GM23248 (cell line): ENCODE data around the gene COPA. TPM values are rescaled to one million over a fixed set of nuclear protein-coding genes. Genes with fewer than 3 reads are reported as not detected.
"Not testable (repeated sequence)": the region's sequence is repeated elsewhere in the genome, so short reads cannot be mapped to it uniquely, and the experiment has no call there.

ENCODE experiments used
- DNase-seq: peaks from one replicate; pipeline ENCODE4 v3.0.0-alpha.2; 2015
- H2AFZ ChIP-seq: fragments of 200-600 bp; sonication (generic); 2 replicates; pipeline ENCODE4 v1.6.1; 2016; ENCODE audit warnings: antibody characterized with exemption
- H3F3A ChIP-seq: fragments of 200-600 bp; sonication (generic); 2 replicates; pipeline ENCODE4 v1.6.1; 2016; ENCODE audit warnings: mild to moderate bottlenecking, antibody characterized with exemption, mixed run types; ENCODE audit not compliant: insufficient read depth
- H3K27ac ChIP-seq: fragments of 200-600 bp; sonication (generic); 2 replicates; pipeline ENCODE4 v1.5.1; 2016; ENCODE audit warnings: mild to moderate bottlenecking
- H3K27me3 ChIP-seq: fragments of 200-600 bp; sonication (generic); replicated peaks from 2 replicates; pipeline ENCODE4 v1.6.1; 2016; ENCODE audit warnings: mild to moderate bottlenecking; ENCODE audit not compliant: insufficient read depth
- H3K36me3 ChIP-seq: fragments of 200-600 bp; sonication (generic); 2 replicates; pipeline ENCODE4 v1.6.1; 2016; ENCODE audit warnings: low read depth, mild to moderate bottlenecking
- H3K4me1 ChIP-seq: fragments of 200-600 bp; sonication (generic); 2 replicates; pipeline ENCODE4 v1.6.1; 2016; ENCODE audit warnings: mild to moderate bottlenecking; ENCODE audit not compliant: insufficient read depth
- H3K4me2 ChIP-seq: fragments of 200-600 bp; sonication (generic); one replicate; pipeline ENCODE4 v1.6.1; 2016; ENCODE audit warnings: mild to moderate bottlenecking; ENCODE audit not compliant: unreplicated experiment
- H3K4me3 ChIP-seq: fragments of 200-600 bp; sonication (generic); 2 replicates; pipeline ENCODE4 v1.5.1; 2016; ENCODE audit warnings: mild to moderate bottlenecking
- H3K79me2 ChIP-seq: fragments of 200-600 bp; sonication (generic); 2 replicates; pipeline ENCODE4 v1.6.1; 2016; ENCODE audit warnings: mild to moderate bottlenecking; ENCODE audit not compliant: insufficient read depth
- H3K9ac ChIP-seq: fragments of 200-600 bp; sonication (generic); 2 replicates; pipeline ENCODE4 v1.6.1; 2016; ENCODE audit warnings: mild to moderate bottlenecking
- H3K9me2 ChIP-seq: fragments of 200-600 bp; sonication (generic); 2 replicates; pipeline ENCODE4 v1.6.1; 2016; ENCODE audit warnings: mixed run types, mild to moderate bottlenecking, moderate library complexity; ENCODE audit not compliant: insufficient read depth
- H3K9me3 ChIP-seq: fragments of 200-600 bp; sonication (generic); one replicate; pipeline ENCODE4 v1.6.1; 2017; ENCODE audit warnings: low read depth
- H4K20me1 ChIP-seq: fragments of 200-600 bp; sonication (generic); 2 replicates; pipeline ENCODE4 v1.6.0; 2016; ENCODE audit not compliant: insufficient read depth
- EZH2 ChIP-seq: fragments of 200-600 bp; sonication (generic); IDR thresholded peaks from 2 replicates; pipeline ENCODE4 v1.6.1; 2018; ENCODE audit warnings: antibody characterized with exemption, mild to moderate bottlenecking; ENCODE audit not compliant: insufficient read depth, poor library complexity, severe bottlenecking
- EZH2phosphoT487 ChIP-seq: fragments of 200-600 bp; sonication (generic); IDR thresholded peaks from 2 replicates; pipeline ENCODE4 v1.6.1; 2018; ENCODE audit warnings: antibody characterized with exemption, moderate library complexity, mild to moderate bottlenecking, low read depth; ENCODE audit not compliant: insufficient read depth
- WGBS, 2 experiments: methylation state at CpG; one replicate each; pipeline ENCODE4 v1.1.6; 2015 to 2017; ENCODE audit warnings: low lambda C conversion rate in 2 of 2, low coverage in 1 of 2; ENCODE audit errors: missing lambda C conversion rate in 2 of 2; 5-methylcytosine and 5-hydroxymethylcytosine counted together
- in situ Hi-C: fragments of 300-500 bp; cut with MboI; formaldehyde crosslinking; loops from 2 replicates; pipeline ENCODE4 v1.15.0; 2020
- polyA plus RNA-seq: library from polyadenylated mRNA; unstranded; fragments of >200 nt; fragmentation: Nextera tagmentation; extraction: Ambion mirVana; gene quantifications from 2 replicates; pipeline ENCODE4 v1.2.1, GENCODE V29; 2016
- total RNA-seq: library from RNA; depleted of rRNA; stranded (reverse); fragments of >200 nt; shearing (Covaris generic); gene quantifications from 2 replicates; pipeline ENCODE4 v1.2.3, GENCODE V29; 2014

COPA gene
- total and polyA plus RNA-seq, 2 experiments from 2014 or later, result 194 to 212 TPM

GRCh38 chr1:160291248-160292220, 51.5 kb downstream of the COPA start:
- Histone ChIP-seq H3K9me3 (no peaks in the 10 kb centered on the region), H3K27ac (0 out of 2 replicates have a peak overlapping the region, but pooled peaks have one; percentile 14), H3K27me3 (no peaks in the 10 kb centered on the region), H3K4me1 (no peaks in the 10 kb centered on the region), H4K20me1 (no peaks in the 10 kb centered on the region), H3K4me2 (no peak overlapping the region), H3K9me2 (no peaks in the 10 kb centered on the region), H2AFZ (no peak overlapping the region), H3K36me3 (peaks cover 85% of the 10 kb centered on the region), H3K79me2 (peaks cover 49% of the 10 kb centered on the region), H3F3A (peaks cover 99% of the 10 kb centered on the region), H3K4me3 (no peak overlapping the region), H3K9ac (no peak overlapping the region)
- peak; percentile 78 for DNase-seq
- in situ Hi-C loops, result no loop called here
- 40 to 44% methylated on average over 11 of the region's 11 CpGs for WGBS, 2 experiments
- TF ChIP-seq EZH2phosphoT487 (no peak), EZH2 (no peak)

- DNase-seq, H2AFZ ChIP-seq, H3K4me2 ChIP-seq, H3K9me3 ChIP-seq, H3K27ac ChIP-seq, H3K4me3 ChIP-seq, H3K9me2 ChIP-seq, in situ Hi-C loops, H3K4me1 ChIP-seq, H3K27me3 ChIP-seq, H4K20me1 ChIP-seq, H3K9ac ChIP-seq: not testable (repeated sequence)
- 87 to 94% methylated on average over 12 of the region's 12 CpGs for WGBS, 2 experiments
- H3K36me3 ChIP-seq, result peaks cover 48% of the 10 kb centered on the region
- H3F3A ChIP-seq, result peaks cover 78% of the 10 kb centered on the region
- peaks cover 38% of the 10 kb centered on the region for H3K79me2 ChIP-seq
Measured at GRCh38 chr1:160287769-160288168, 55.3 kb downstream of the COPA start.

GRCh38 chr1:160285506-160285905, 57.5 kb downstream of the COPA start:
- TF ChIP-seq EZH2phosphoT487, result no peak

DNA sequence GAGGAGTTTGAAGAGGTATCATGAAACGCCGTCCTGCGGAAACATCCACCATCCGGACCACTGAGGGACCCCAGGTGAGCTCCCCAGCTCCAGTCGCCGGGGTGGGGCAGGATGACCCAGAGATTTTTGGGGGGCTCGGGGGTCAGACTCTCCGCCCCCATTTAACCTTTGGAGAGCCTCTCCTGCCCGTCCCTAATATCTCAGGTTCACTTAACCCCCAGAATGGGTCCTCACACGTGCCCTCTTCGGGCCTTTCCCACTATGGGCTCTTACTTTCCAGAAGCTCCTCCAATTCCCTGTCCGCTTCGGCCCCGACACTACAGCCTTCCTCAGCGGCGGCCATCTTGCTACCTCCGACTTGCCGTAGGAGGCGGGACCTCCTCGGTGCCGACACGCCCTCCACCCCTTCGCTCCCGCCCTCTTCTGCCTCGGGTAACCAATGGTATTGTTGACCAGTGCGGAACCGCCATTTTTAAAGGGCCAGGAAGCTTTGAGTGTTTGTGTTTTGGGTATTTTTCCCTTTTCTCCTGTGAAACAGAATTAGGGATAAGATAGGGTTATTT, 58.2 kb downstream of the COPA start, which contains the start of gene PEX19:
Gene PEX19, minus strand, starts transcription at position 352 of the 563 bp plus-strand sequence. Its CDS starts 9 bp downstream, at position 343.
- H3K36me3 ChIP-seq, result peaks cover 35% of the 10 kb centered on the region
- TF ChIP-seq EZH2phosphoT487, result no peak
- TF ChIP-seq EZH2, result no peak
- in situ Hi-C loops, result no loop called here
- no peaks in the 10 kb centered on the region for H4K20me1 ChIP-seq
- H3K9ac ChIP-seq, result peak within 1 kb of the TSS; percentile 91
- peak within 1 kb of the TSS; percentile 72 for H2AFZ ChIP-seq
- H3K27me3 ChIP-seq, result no peaks in the 10 kb centered on the region
- H3K9me3 ChIP-seq, result no peaks in the 10 kb centered on the region
- peaks cover 39% of the 10 kb centered on the region for H3K79me2 ChIP-seq
- WGBS, 2 experiments, result 0 to 1% methylated on average over 27 of the region's 27 CpGs
- H3F3A ChIP-seq, result peaks cover 49% of the 10 kb centered on the region
- H3K27ac ChIP-seq, result peak within 1 kb of the TSS; percentile 93
- H3K4me1 ChIP-seq, result peaks cover 8% of the 10 kb centered on the region
- peak within 1 kb of the TSS; percentile 93 for H3K4me2 ChIP-seq
- no peaks in the 10 kb centered on the region for H3K9me2 ChIP-seq
- DNase-seq, result peak; percentile 98
- H3K4me3 ChIP-seq, result peak within 1 kb of the TSS; percentile 86

More at GRCh38 chr1:160285506-160285905, 57.5 kb downstream of the COPA start:
- H3K4me1 ChIP-seq, result peaks cover 8% of the 10 kb centered on the region
- no peak for DNase-seq
- H2AFZ ChIP-seq, result no peak overlapping the region
- H3K9me3 ChIP-seq, result no peaks in the 10 kb centered on the region
- H3K4me3 ChIP-seq, result peak overlapping the region; percentile 86
- peak overlapping the region; percentile 91 for H3K9ac ChIP-seq
- H3K36me3 ChIP-seq, result peaks cover 38% of the 10 kb centered on the region
- peaks cover 56% of the 10 kb centered on the region for H3F3A ChIP-seq
- in situ Hi-C loops, result no loop called here
- no peak overlapping the region for H3K27ac ChIP-seq
- H3K79me2 ChIP-seq, result peaks cover 45% of the 10 kb centered on the region
- H3K9me2 ChIP-seq, result no peaks in the 10 kb centered on the region
- 80 to 86% methylated on average over 23 of the region's 23 CpGs for WGBS, 2 experiments
- peak overlapping the region; percentile 71 for H3K4me2 ChIP-seq
- no peaks in the 10 kb centered on the region for H3K27me3 ChIP-seq
- H4K20me1 ChIP-seq, result no peaks in the 10 kb centered on the region
